ENCODE data around the gene SEMA5B.

The SEMA5B gene

GRCh38 chr3:123025642-123026521 lies 1.7 kb downstream of the SEMA5B start:
- DNase-seq, result no peak

GRCh38 chr3:123024056-123024455 lies 3.5 kb downstream of the SEMA5B start:
- DNase-seq, result no peak

- DNase-seq, result no peak
Measured at GRCh38 chr3:123021996-123022510, 5.5 kb downstream of the SEMA5B start.

- DNase-seq, result no peak
Measured at GRCh38 chr3:123021388-123021787, 6.2 kb downstream of the SEMA5B start.

- no peak for DNase-seq
Measured at GRCh38 chr3:123020709-123021108, 6.9 kb downstream of the SEMA5B start.

GRCh38 chr3:123019591-123019990 lies 8.0 kb downstream of the SEMA5B start:
- DNase-seq, result no peak

- DNase-seq, result no peak
Measured at GRCh38 chr3:123019161-123019560, 8.4 kb downstream of the SEMA5B start.

- DNase-seq, result no peak
Measured at GRCh38 chr3:123018683-123019082, 8.9 kb downstream of the SEMA5B start.

GRCh38 chr3:123015596-123015995 lies 12.0 kb downstream of the SEMA5B start:
- DNase-seq, result no peak

- peak; percentile 51 for DNase-seq
Measured at GRCh38 chr3:123013876-123014275, 13.7 kb downstream of the SEMA5B start.

- DNase-seq, result no peak
Measured at GRCh38 chr3:123012652-123013051, 14.9 kb downstream of the SEMA5B start.

GRCh38 chr3:123011447-123011846 lies 16.1 kb downstream of the SEMA5B start:
- DNase-seq, result no peak

GRCh38 chr3:123008840-123009239 lies 18.7 kb downstream of the SEMA5B start:
- DNase-seq, result no peak

GRCh38 chr3:123006609-123007008 lies 21.0 kb downstream of the SEMA5B start:
- DNase-seq, result no peak

GRCh38 chr3:123005291-123005690 lies 22.3 kb downstream of the SEMA5B start:
- DNase-seq, result no peak

- no peak for DNase-seq
Measured at GRCh38 chr3:123004201-123004918, 23.2 kb downstream of the SEMA5B start.

- no peak for DNase-seq
Measured at GRCh38 chr3:123002749-123003497, 24.6 kb downstream of the SEMA5B start.

- DNase-seq, result no peak
Measured at GRCh38 chr3:123002100-123002748, 25.3 kb downstream of the SEMA5B start.

GRCh38 chr3:122998856-122999255 lies 28.7 kb downstream of the SEMA5B start:
- no peak for DNase-seq

GRCh38 chr3:122998206-122998605 lies 29.4 kb downstream of the SEMA5B start:
- DNase-seq, result no peak

GRCh38 chr3:122996038-122996580 lies 31.5 kb downstream of the SEMA5B start:
- peak; percentile 76 for DNase-seq

- DNase-seq, result no peak
Measured at GRCh38 chr3:122994954-122995353, 32.6 kb downstream of the SEMA5B start.

All from NCI-H1694 (cell line).